ENCODE data around the gene SNX25.
A peak's percentile ranks its signal among the peaks of the same experiment; 100 is the strongest.

SNX25 gene

GRCh38 chr4:185374573-185374972 lies 165.2 kb downstream of the SNX25 start:
- no peak for DNase-seq (ENCODE audit: low spot score)

GRCh38 chr4:185378264-185378663 lies 168.9 kb downstream of the SNX25 start:
- no peak for DNase-seq (ENCODE audit: low spot score)

GRCh38 chr4:185379326-185380295 lies 170.2 kb downstream of the SNX25 start:
- no peak for DNase-seq (ENCODE audit: low spot score)

- DNase-seq (ENCODE audit: low spot score) = no peak
Observed at GRCh38 chr4:185380320-185380719, 170.9 kb downstream of the SNX25 start.

GRCh38 chr4:185381288-185382196 lies 172.1 kb downstream of the SNX25 start:
- DNase-seq (ENCODE audit: low spot score) = no peak

- no peak for DNase-seq (ENCODE audit: low spot score)
Observed at GRCh38 chr4:185382754-185383153, 173.4 kb downstream of the SNX25 start.

GRCh38 chr4:185383451-185383850 lies 174.1 kb downstream of the SNX25 start:
- DNase-seq (ENCODE audit: low spot score) = no peak

GRCh38 chr4:185384061-185384460 lies 174.7 kb downstream of the SNX25 start:
- no peak for DNase-seq (ENCODE audit: low spot score)

GRCh38 chr4:185384930-185385331 lies 175.5 kb downstream of the SNX25 start:
- no peak for DNase-seq (ENCODE audit: low spot score)

GRCh38 chr4:185387957-185388356 lies 178.6 kb downstream of the SNX25 start:
- no peak for DNase-seq (ENCODE audit: low spot score)

- DNase-seq (ENCODE audit: low spot score) = no peak
Observed at GRCh38 chr4:185390941-185391340, 181.5 kb downstream of the SNX25 start.

GRCh38 chr4:185392156-185392555 lies 182.8 kb downstream of the SNX25 start:
- DNase-seq (ENCODE audit: low spot score) = no peak

- no peak for DNase-seq (ENCODE audit: low spot score)
Observed at GRCh38 chr4:185394568-185395237, 185.3 kb downstream of the SNX25 start.

- DNase-seq (ENCODE audit: low spot score) = no peak
Observed at GRCh38 chr4:185395238-185395955, 186.0 kb downstream of the SNX25 start, which contains the start of gene LRP2BP. Gene LRP2BP, minus strand, starts transcription at chr4:185395924. Its CDS starts 17,738 bp downstream, at chr4:185378186.

- DNase-seq (ENCODE audit: low spot score) = peak; percentile 95
Observed at GRCh38 chr4:185395956-185396723, 186.7 kb downstream of the SNX25 start.

- DNase-seq (ENCODE audit: low spot score) = no peak
Observed at GRCh38 chr4:185396724-185397385, 187.5 kb downstream of the SNX25 start, which contains the start of gene ANKRD37. Gene ANKRD37, plus strand, starts transcription at chr4:185396841. Its CDS starts 83 bp downstream, at chr4:185396924.

- no peak for DNase-seq (ENCODE audit: low spot score)
Observed at GRCh38 chr4:185398618-185399017, 189.2 kb downstream of the SNX25 start.

- DNase-seq (ENCODE audit: low spot score) = no peak
Observed at GRCh38 chr4:185399466-185399865, 190.1 kb downstream of the SNX25 start.

GRCh38 chr4:185404031-185404430 lies 194.6 kb downstream of the SNX25 start:
- no peak for DNase-seq (ENCODE audit: low spot score)
